ENCODE data around the gene ATP5MG. TPM values are rescaled to one million over a fixed set of nuclear protein-coding genes. Genes with fewer than 3 reads are reported as not detected.

The ATP5MG gene
- total RNA-seq, 2 donors from 2014 or later: 214 to 283 TPM

DNA sequence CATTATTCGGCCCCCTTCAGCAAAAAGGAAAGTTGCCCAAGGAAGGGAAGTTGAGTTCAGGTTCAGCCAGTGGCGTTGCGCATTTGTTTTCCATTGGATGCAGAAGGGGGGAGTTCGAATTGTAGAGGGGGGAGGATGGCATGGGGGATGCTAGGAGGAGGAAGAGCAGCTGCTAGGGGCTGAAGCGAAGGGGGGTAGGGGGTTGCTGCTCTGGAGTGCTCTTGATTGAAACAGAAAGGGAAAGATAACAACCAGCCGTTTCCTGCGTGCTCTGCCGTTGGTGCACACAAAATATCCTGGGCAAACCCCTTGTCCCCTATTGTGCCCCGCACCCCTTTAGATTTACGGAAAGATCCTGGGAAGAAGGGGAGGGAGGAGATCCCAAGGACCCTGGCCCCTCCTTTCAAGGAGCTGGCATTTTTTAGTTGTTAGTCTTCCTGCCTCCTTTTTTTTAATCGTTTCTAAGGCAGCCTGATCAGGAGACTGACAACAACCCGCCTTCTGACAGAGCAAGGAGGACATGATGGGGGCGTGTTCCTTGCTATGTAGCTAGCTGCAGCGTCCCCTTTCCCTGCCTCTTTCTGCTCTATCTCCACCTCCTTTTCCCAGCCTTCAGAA lies 37.0 kb downstream of the ATP5MG start:
- Mint-ChIP-seq H3K27ac (peak overlapping the region; percentile 96), H3K27me3 (ENCODE audit: insufficient read depth) (peaks cover 12% of the 10 kb centered on the region), H3K36me3 (ENCODE audit: low read depth) (peaks cover 19% of the 10 kb centered on the region), H3K9me3 (no peaks in the 10 kb centered on the region), H3K4me3 (peak overlapping the region; percentile 93), H3K4me1 (peaks cover 53% of the 10 kb centered on the region)
- Histone ChIP-seq H3K27ac (ENCODE audit: low read depth, low read length) (peak overlapping the region; percentile 87), H3K36me3 (ENCODE audit: control insufficient read depth, insufficient read depth, low read length) (peaks cover 18% of the 10 kb centered on the region), H3K27me3 (ENCODE audit: control insufficient read depth, insufficient read depth, low read length, poor library complexity, severe bottlenecking) (peaks cover 6% of the 10 kb centered on the region), H3K4me3 (ENCODE audit: low read length) (peak overlapping the region; percentile 89), H3K9me3 (ENCODE audit: control insufficient read depth, low read length) (no peaks in the 10 kb centered on the region), H3K9ac (ENCODE audit: extremely low read depth, low read length, poor library complexity, severe bottlenecking) (peak overlapping the region; percentile 70), H3K4me1 (ENCODE audit: control insufficient read depth, insufficient read depth, low read length) (peaks cover 10% of the 10 kb centered on the region)
- TF ChIP-seq, protein P1, sequence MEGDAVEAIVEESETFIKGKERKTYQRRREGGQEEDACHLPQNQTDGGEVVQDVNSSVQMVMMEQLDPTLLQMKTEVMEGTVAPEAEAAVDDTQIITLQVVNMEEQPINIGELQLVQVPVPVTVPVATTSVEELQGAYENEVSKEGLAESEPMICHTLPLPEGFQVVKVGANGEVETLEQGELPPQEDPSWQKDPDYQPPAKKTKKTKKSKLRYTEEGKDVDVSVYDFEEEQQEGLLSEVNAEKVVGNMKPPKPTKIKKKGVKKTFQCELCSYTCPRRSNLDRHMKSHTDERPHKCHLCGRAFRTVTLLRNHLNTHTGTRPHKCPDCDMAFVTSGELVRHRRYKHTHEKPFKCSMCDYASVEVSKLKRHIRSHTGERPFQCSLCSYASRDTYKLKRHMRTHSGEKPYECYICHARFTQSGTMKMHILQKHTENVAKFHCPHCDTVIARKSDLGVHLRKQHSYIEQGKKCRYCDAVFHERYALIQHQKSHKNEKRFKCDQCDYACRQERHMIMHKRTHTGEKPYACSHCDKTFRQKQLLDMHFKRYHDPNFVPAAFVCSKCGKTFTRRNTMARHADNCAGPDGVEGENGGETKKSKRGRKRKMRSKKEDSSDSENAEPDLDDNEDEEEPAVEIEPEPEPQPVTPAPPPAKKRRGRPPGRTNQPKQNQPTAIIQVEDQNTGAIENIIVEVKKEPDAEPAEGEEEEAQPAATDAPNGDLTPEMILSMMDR (conservative IDR thresholded peaks at IDR 0.05): no peak
- DNase-seq: peak; percentile 81
- WGBS, 2 experiments (ENCODE audit: insufficient coverage in 1 of 2, insufficient read length in 1 of 2): 0 to 6% methylated on average over 1 to 14 of the region's 14 CpGs

DNA sequence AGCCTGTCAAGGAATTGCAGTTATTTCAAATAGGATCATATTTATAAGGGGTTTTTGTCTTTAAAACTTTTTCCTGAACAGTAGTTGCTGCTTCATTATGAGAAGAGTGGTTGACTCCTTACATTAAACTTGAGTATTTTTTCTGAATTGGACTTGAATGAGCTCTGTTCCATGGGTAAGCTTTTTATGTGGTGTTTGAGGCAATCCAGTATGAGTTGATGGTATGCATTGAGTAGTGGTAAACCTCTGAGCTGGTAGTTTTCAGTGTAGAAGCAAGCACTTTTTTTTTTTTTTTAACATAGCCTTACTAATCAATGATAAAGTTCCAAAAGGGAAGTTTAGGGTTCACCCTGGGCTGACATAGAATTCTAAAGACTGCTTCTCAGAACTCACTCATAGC lies 38.2 kb downstream of the ATP5MG start:
- peaks cover 18% of the 10 kb centered on the region for H3K36me3 ChIP-seq (ENCODE audit: control insufficient read depth, insufficient read depth, low read length)
- no peak overlapping the region for H3K9ac ChIP-seq (ENCODE audit: extremely low read depth, low read length, poor library complexity, severe bottlenecking)
- no peak overlapping the region for H3K27ac ChIP-seq (ENCODE audit: low read depth, low read length)
- H3K36me3 Mint-ChIP-seq (ENCODE audit: low read depth): peaks cover 19% of the 10 kb centered on the region
- H3K9me3 Mint-ChIP-seq: no peaks in the 10 kb centered on the region
- H3K27me3 ChIP-seq (ENCODE audit: control insufficient read depth, insufficient read depth, low read length, poor library complexity, severe bottlenecking): no peaks in the 10 kb centered on the region
- no peak for DNase-seq
- H3K4me3 ChIP-seq (ENCODE audit: low read length): peak overlapping the region; percentile 89
- peaks cover 60% of the 10 kb centered on the region for H3K4me1 Mint-ChIP-seq
- H3K27ac Mint-ChIP-seq: no peak overlapping the region
- no peaks in the 10 kb centered on the region for H3K9me3 ChIP-seq (ENCODE audit: control insufficient read depth, low read length)
- H3K4me1 ChIP-seq (ENCODE audit: control insufficient read depth, insufficient read depth, low read length): peaks cover 10% of the 10 kb centered on the region
- no peak overlapping the region for H3K4me3 Mint-ChIP-seq
- H3K27me3 Mint-ChIP-seq (ENCODE audit: insufficient read depth): peaks cover under 1% of the 10 kb centered on the region
- TF ChIP-seq, protein P1 (conservative IDR thresholded peaks at IDR 0.05): no peak

DNA sequence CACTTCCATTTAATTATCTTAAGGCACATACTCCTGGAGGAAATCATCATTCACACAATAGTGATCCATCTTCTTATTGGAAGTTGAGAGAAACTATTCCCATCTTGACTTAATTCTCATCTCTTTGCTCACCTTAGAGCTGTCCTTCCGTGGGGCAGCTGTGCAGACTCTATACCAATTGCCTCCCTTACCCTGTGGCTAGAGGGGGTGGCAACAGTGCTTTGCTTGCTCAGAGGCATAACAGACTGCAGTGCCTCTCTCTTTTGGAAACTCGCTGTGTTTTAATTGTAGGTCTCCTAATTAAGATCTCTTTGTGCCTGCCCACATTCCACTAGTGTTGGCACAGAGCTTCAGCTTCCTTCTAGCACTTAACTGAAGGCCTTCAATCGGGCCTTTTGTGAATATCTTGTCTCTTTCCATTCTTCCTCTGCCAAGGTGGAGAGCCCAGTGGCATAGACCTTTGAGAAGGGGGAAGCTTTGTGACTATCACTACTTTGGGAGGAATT lies 40.4 kb downstream of the ATP5MG start:
- Mint-ChIP-seq H3K27ac (no peak overlapping the region), H3K36me3 (ENCODE audit: low read depth) (peaks cover 23% of the 10 kb centered on the region), H3K9me3 (no peaks in the 10 kb centered on the region), H3K4me3 (no peak overlapping the region), H3K4me1 (peaks cover 60% of the 10 kb centered on the region), H3K27me3 (ENCODE audit: insufficient read depth) (no peaks in the 10 kb centered on the region)
- H3K9me3 ChIP-seq (ENCODE audit: control insufficient read depth, low read length): no peaks in the 10 kb centered on the region
- no peak overlapping the region for H3K9ac ChIP-seq (ENCODE audit: extremely low read depth, low read length, poor library complexity, severe bottlenecking)
- DNase-seq: no peak
- WGBS, 2 experiments (ENCODE audit: insufficient coverage in 1 of 2, insufficient read length in 1 of 2): 77 to 83% methylated on average over 2 to 3 of the region's 3 CpGs
- peaks cover 35% of the 10 kb centered on the region for H3K36me3 ChIP-seq (ENCODE audit: control insufficient read depth, insufficient read depth, low read length)
- H3K4me3 ChIP-seq (ENCODE audit: low read length): peak overlapping the region; percentile 36
- peaks cover 10% of the 10 kb centered on the region for H3K4me1 ChIP-seq (ENCODE audit: control insufficient read depth, insufficient read depth, low read length)
- H3K27ac ChIP-seq (ENCODE audit: low read depth, low read length): no peak overlapping the region
- H3K27me3 ChIP-seq (ENCODE audit: control insufficient read depth, insufficient read depth, low read length, poor library complexity, severe bottlenecking): no peaks in the 10 kb centered on the region
- TF ChIP-seq, protein P1 (conservative IDR thresholded peaks at IDR 0.05): no peak
